HG03039 (cell line): ENCODE results near the gene NEMP1.
"Not testable (repeated sequence)": the region's sequence is repeated elsewhere in the genome, so short reads cannot be mapped to it uniquely, and the experiment has no call there.

ENCODE experiments used
- ATAC-seq: cut with Tn5 transposase; IDR thresholded peaks from one replicate; pipeline ENCODE4 v1.9.1; 2021; ENCODE audit warnings: mild to moderate bottlenecking, moderate library complexity; ENCODE audit not compliant: unreplicated experiment

Gene NEMP1

DNA sequence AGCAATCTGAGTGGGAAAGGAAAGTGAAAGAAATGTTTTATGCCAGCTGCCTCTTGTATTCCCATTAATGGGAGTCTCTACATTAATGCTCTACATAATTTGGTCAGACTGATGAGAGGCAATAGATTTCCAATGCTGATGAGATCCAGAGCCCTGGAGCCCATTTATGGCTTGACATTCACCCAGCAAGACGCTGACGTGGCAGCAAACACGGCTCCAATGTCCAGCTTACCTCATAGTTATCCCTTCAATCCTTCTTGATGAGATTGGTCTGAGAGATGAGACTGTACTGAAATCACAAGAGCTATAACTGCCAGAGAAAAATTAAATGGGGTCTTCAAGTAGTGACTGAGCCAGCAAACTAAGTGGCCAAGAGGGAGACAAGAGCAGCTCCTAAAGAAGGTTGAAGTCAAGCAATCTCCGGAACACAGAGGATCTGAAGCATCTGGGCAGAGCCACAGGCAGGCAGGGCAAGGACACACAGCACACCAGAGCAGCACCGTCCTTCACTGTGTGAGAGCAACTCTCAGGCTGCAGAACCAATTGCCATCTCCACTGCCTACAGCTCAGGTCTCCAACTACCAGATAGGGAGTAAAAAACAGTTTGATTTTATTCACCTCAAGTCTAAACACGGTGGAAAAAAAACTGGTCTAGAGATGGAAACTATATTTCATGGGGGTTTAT is 21.4 kb downstream of the NEMP1 start:
- no peak for ATAC-seq

DNA sequence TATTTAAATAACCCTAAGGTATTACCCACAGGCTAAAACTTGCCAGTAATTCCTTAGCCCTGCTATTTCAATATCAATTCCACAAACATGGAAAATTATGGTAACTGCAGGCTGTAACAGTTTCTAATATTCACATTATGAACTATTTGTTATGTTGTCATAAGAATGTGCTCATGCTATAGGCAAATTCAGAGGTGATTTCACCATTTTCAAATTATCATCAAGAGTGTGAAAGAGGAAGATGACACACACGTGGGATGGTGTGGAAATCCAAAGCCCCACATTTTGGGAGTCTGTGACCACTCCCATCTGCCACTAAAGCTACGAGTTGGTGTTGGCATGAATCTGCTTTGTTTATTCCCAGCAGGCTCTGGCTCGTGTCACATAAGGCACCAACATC is 22.8 kb downstream of the NEMP1 start:
- no peak for ATAC-seq

DNA sequence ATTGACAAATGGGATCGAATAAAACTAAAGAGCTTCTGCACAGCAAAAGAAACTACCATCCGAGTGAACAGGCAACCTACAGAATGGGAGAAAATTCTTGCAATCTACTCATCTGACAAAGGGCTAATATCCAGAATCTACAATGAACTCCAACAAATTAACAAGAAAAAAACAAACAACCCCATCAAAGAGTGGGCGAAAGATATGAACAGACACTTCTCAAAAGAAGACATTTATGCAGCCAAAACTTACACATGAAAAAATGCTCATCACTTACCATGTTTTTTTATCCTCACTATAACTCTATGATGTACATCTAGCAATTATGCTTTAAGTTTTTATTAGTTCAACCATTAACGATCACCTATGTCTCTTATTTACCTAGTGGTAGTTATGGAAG is 24.7 kb downstream of the NEMP1 start:
- ATAC-seq, result not testable (repeated sequence)

DNA sequence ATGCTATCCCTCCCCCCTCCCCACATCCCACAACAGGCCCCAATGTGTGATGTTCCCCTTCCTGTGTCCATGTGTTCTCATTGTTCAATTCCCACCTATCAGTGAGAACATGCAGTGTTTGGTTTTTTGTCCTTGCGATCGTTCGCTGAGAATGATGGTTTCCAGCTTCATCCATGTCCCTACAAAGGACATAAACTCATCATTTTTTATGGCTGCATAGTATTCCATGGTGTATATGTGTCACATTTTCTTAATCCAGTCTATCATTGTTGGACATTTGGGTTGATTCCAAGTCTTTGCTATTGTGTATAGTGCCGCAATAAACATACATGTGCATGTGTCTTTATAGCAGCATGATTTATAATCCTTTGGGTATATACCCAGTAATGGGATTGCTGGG is 25.4 kb downstream of the NEMP1 start:
- ATAC-seq, result not testable (repeated sequence)

DNA sequence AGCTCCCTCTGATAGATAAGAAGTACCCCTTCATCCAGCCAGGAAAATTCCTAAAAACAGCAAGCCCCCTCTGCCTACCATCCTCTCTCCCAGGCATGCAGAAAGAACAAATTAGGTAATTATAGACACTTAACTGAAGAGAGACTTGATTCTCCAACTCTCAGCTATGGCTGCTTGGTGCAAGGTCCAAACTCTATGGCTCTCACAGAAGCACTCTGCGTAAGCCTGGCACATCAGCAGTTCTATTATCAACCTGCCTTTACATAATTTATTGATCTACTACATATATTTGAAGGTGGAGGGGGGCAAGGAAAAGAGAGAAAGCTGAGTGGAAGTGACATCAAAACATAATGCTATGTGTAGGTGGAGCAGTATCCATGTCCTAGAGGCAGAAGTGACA is 27.6 kb downstream of the NEMP1 start:
- no peak for ATAC-seq

DNA sequence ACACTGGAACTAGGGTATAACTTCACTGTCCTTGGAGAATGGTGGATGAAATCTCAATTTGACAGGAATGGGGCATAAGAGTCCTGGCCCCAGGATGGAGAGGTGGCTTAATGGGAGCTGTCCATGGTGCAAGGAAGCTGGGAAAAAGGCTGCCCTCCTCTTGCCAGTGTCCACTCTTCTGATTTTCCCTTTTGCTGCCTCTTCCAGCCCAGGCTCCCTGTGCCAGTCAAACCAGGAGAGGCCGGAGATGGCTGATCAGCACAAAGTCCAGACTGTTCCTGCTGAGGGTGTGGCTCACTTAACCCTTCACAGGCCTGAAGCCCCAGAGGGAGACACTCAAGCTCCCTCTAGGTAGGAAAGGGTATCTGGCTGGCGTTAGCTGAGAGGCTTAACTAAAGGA is 28.7 kb downstream of the NEMP1 start, which contains the start of gene MYO1A:
Gene MYO1A, minus strand, starts transcription at position 240 of the 400 bp plus-strand sequence. CDS start 1,806 bp downstream, outside the sequence.
- no peak for ATAC-seq

DNA sequence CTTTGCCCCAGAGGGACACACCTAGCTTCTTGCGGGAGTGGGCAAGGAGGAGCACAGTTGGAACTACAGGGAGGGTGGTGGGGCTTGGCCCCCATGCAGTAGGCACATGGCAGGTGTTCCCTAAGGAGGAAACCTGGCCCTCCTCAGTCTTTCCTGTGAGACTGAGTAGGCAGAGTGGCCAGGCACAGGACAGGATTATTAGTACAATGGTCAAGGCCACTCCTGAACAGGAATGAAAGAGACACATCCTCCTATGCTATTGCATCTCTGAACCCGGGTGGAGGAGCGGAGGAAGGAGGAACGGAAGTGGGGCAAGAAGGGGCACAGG is 29.5 kb downstream of the NEMP1 start:
- ATAC-seq, result no peak

DNA sequence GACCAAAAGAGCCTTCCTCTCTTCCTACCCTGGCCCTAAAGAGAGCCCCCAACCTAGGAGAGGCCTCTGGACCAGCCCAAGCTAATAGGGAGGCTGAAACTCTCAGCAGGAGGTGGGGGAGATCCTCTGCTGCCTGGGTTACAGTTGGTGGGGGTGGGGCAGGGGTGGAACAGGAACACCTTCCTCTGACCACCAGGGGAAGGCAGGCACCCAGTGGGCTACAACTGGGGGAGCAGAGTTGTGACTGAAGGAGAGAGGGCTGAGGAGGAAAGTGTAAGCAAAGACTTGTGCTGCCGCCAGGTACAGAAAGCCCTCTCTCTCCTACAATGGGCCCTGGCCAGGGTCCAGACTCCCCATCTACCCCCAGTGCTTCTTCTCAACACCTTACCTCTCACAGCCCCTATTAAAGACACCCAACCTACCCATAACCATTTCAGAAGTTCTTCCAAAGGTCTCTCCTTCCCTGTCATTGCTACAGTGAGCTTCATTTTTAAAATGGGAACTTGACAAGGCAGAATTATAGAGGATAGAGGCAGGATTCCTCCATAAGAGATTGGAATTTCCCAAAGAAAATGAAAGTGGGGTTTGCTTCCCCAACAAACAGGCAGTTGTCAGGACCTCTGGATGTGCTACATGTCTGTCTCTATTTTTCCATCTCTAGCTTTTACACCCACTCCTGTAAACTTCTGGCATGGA is 30.0 kb downstream of the NEMP1 start:
- no peak for ATAC-seq

DNA sequence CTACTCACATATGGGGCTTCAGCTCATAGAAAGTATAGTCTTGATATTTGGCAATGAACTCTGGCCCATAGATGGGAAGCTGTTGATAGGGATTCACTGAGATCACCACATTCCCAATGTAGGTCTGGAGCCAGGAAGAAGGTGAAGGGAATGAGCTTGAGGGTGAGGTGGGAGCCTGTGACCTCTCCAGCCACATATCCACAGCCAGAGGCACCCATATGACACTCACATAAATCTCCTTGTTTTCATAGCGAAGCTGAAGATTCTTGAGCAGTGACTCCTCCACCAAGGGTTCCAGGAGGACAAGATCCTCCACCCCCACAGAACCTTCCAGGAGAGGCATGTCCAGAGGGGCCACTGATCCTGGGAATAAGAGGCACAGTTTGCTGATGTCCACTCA is 30.6 kb downstream of the NEMP1 start:
- ATAC-seq, result no peak

DNA sequence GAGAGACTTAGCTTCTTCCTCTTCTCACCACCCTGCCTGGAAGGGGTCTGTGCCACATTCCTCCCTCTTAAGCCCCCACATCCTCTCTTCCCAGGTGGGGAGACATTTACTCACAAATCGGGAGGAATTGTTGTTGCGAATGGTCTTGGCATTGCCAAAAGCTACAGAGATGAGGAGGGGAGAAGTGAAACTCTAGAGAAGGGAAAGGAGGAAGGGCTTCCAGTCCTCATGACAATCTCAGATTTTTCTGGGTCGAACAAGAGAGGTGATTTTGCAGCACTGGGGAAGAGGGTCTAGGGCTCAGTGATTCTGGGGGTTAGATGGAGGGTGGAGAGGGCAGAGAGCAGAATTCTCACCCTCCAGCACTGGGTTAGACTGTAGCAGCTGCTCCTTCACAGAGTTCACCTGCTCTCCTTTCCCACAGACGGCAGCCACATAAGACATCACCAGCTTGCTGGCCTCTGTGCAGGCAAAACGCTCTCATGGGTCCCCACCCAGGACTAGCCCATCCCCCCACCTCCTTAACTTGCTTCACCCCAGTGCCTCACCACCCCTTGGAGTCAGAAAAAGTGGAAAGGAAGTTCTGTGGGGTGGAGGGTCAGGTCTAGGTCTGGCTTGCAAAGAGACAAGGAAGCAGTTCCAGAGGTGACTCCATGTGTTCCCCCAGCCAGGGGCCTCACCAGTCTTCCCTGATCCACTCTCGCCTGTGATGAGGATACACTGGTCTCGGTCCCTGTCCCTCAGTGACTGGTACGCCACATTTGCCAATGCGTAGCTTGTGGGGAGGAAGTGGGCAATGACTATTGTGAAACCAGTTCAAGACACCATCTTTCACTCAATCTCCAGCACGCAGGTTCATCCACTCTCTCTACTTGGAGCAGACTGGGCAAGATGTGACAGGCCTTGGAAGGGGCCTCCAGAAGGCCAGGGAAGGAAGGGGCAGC is 31.4 kb downstream of the NEMP1 start:
- no peak for ATAC-seq

DNA sequence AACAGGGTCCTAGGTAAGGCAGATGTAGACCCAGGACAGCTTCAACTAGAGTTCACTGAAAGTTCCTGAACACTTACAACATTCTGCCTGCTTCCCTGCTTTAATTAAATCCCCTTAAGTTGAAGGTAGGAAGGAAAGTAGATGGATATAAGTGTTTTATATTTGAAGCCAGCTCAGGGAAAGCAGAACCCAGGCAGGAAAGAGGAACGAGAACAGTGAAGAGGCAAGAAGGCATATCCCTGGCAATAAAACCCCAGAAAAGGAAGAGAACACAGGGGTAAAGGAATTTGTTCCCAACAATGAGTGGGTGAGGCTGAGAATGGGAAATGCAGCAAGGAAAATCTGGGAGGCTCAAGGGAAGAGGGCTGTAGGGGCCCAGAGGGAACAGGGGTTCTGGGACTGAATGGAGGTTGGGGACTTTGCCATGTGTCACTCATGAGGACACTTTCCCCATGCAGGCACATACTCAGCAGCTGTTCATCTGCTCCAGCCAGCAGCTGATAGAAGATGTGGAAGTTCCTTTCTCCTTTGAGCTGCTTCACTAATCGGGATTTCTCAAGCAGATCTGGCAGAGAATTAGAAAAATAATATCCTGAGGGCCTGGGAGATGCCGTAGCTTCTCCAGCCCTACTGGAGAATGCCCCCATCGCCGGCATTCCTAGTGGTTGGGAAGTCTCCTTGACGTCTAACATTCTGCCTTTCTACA is 32.4 kb downstream of the NEMP1 start:
- no peak for ATAC-seq

DNA sequence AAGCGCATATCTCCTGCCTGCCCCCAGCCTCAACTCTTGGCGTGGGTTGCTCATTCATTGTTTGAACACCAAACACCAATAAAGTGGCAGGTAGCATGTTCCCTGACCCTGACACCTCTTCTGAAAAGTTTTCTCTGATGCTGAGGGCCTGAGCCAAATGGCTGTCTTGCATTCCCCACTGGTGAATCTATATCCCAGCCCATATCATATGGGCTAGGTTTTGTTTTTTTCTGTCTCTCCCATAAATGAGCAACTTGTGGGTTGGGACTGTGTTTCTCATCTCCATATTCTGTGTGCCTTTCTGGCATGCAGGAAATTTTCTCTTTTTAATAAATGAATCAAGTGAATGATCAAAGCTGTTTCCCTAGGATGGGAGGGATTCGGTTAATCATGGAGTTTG is 33.7 kb downstream of the NEMP1 start:
- ATAC-seq, result no peak

DNA sequence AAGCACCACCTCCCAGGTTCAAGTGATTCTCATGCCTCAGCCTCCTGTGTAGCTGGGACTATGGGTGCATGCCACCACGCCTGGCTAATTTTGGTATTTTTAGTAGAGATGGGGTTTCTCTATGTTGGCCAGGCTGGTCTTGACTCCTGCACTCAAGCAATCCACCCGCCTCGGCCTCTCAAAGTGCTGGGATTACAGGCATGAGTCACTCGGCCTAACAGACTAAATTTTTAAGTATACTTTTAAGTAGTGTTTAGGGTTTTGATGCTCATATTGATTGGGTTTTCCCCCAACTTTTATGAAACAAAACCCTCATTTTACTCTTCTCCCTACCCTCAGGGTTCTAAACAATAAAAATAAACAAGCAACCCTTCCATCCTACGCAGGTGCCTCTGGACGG is 34.1 kb downstream of the NEMP1 start:
- ATAC-seq, result no peak

DNA sequence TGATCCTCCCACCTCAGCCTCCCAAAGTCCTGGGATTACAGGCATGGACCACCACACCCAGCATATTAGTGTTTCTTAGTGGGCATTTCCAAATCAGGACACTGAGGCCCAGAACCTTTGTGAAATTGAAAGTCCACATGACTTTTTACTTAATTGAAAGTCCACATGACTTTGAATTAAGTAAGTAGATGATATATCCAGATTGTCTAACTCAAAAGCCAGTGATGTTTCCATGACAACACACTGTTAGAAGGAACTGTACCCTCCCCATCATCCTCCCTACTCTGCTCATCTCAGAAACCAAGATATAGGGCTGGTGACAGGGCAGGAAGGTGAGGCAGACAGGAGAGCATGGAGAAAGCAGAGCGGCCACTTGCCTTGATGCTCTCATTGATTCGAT is 35.9 kb downstream of the NEMP1 start:
- ATAC-seq, result no peak

DNA sequence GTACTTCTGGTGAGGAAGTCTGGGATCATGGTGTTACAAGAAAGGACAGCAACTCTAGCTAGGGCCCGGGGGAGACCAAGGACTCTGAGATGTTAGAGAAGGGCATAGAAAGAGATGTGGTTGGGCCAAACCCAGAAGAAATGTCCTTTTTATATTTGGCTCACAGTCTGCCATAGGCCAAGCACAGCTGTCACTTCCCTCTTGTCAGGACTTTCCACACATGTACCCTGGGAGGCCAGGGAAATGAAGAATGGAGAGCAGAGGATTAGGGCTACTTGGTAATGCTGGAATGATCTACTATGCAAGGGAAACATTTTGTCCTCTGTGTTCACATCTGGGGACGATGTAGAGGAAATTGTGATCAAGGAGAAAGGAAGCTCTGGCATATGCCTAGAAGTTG is 37.8 kb downstream of the NEMP1 start:
- no peak for ATAC-seq

DNA sequence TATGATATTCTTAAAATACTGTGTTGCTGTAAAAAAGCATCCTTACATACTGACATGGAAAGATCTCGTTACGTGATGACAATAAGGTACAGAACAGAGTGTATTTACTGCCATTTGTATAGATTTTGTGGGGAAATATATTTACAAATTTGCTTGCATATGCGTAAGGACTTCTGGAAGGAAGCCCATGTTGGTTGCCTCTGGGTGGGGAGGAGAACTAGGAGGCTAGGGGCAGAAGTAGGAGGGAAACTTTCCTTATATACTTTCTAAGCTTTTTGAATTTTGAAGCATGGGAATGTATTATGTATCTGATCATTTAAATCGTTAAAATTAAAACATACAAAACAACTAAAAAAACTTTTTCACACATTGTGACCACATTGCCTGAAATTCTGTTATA is 38.4 kb downstream of the NEMP1 start:
- ATAC-seq, result no peak

DNA sequence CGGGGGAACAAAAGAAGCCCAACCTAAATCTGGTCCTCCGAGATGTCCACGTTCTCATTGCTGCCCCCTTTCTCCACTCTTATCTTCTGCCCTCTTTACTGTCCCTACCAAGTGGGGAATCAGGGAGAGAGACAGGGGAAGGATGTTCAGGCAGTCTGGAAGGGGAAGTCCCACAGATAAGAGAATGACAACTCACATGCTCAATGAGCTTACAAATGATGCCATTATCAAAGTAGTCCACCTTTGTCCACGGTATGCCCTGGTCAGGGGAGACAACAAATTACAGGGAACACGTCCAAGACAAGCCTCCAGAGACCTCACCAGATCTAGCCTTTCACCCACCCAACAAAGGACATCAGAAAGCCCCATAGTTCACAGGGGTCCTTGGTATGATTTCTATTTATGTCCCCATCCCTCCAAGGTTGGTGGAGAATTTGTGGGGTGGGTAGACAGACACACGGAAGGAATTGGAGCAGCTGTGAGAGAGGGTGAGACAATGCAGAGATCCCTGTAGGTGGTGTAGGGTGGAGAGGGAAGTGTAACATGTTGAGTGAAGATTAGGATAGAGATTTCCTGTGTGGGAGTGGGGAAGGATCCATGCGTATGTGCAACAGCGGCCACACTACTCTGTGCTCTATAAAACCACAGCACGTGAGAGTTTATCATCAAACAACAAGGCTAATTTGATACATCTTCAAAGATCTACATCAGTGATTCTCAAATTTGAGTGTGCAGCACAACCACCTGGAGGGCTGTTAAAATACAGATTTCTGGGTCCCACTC is 39.4 kb downstream of the NEMP1 start:
- ATAC-seq, result no peak

DNA sequence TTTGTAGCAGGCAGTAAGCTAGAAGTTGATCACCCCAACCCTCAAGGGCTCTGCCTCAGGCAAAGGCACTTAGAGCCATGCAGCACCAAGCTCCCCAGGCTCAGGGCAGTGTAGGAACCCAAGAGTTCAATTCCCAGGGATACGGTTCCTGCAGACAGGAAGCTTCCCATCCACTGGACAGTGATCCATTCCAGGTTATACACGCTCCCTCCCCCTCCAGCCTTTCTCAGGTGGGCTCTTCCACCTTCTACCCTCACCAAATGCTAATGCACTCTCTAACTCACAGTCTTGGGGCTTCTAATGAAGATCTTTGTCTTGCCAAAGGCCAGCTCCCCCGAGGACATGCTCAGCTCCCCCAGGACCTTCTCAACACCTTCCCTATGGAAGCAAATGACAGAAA is 41.3 kb downstream of the NEMP1 start:
- ATAC-seq, result no peak

DNA sequence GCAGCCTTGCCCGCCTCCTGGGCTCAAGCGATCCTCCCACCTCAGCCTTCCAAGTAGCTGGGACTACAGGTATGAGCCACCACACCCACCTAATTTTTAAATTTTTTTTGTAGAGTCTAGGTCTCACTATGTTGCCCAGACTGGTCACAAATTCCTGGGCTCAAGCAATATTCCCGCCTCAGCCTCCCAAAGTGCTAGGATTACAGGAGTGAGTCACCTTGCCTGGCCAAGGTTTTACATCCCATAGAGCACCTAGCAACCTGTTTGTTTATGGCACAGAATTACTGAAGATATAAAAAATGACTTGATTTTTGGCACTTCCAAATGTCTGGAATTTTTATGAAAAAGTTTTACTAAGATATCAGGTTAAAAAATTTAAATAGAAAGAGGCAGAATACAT is 45.2 kb downstream of the NEMP1 start:
- ATAC-seq, result no peak

DNA sequence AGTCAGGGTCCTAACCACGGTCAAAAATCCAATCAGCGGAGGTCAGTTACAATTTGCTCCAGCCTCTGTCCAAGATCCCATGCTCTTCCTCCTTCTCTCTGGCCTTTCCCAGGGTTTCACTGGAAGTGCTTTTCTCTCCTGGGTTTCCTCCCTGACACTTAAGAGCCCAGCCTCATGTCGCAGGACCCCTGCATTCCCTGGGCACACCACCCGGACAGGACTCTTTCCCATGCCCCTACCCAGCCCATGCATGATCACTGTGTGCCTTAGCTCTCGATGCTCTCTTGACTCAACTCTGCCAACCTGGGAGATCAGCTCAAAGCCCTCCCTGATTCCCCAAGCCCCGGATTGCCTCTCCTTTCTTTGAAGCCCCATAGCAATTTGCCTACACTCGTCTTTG is 46.8 kb downstream of the NEMP1 start:
- ATAC-seq, result no peak
